ENCODE measurements around the gene RHCE.
"Not testable (repeated sequence)": the region's sequence is repeated elsewhere in the genome, so short reads cannot be mapped to it uniquely, and the experiment has no call there.

DNA sequence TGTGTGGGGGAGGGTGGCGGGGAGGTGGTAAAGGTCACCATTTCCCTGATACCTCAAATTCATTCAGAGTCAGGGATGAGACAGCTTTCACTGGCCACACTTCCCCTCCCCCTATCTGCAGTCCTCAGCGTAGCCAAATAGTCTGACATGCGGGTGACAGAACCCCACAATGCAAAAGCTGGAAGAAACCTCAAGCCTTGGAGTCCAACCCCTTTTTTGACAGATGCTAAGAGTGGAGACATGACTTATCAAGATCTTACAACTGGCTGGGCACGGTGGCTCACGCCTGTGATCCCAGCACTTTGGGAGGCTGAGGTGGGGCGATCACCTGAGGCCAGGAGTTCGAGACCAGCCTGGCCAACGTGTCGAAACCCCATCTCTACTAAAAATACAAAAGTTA is 98.5 kb downstream of the RHCE start:
- TF ChIP-seq, protein P1, sequence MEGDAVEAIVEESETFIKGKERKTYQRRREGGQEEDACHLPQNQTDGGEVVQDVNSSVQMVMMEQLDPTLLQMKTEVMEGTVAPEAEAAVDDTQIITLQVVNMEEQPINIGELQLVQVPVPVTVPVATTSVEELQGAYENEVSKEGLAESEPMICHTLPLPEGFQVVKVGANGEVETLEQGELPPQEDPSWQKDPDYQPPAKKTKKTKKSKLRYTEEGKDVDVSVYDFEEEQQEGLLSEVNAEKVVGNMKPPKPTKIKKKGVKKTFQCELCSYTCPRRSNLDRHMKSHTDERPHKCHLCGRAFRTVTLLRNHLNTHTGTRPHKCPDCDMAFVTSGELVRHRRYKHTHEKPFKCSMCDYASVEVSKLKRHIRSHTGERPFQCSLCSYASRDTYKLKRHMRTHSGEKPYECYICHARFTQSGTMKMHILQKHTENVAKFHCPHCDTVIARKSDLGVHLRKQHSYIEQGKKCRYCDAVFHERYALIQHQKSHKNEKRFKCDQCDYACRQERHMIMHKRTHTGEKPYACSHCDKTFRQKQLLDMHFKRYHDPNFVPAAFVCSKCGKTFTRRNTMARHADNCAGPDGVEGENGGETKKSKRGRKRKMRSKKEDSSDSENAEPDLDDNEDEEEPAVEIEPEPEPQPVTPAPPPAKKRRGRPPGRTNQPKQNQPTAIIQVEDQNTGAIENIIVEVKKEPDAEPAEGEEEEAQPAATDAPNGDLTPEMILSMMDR (tag by site-specific recombination; IDR thresholded peaks at IDR 0.05), result not testable (repeated sequence)
- not testable (repeated sequence) for TF ChIP-seq ZNF677 (tag by site-specific recombination; IDR thresholded peaks at IDR 0.05); WT1 (tag by site-specific recombination; IDR thresholded peaks at IDR 0.05); ZNF274 (IDR thresholded peaks at IDR 0.05; ENCODE audit: low read length); ZNF274 (tag by site-specific recombination; IDR thresholded peaks at IDR 0.05; ENCODE audit: borderline replicate concordance); ZNF24 (tag by site-specific recombination; IDR thresholded peaks at IDR 0.05); ZNF239 (tag by site-specific recombination; IDR thresholded peaks at IDR 0.05); ZNF302 (tag by site-specific recombination; IDR thresholded peaks at IDR 0.05; ENCODE audit: low read depth); ZNF174 (tag by site-specific recombination; IDR thresholded peaks at IDR 0.05); SCRT1 (tag by site-specific recombination; IDR thresholded peaks at IDR 0.05; ENCODE audit: borderline replicate concordance)
- TF ChIP-seq, protein P2, sequence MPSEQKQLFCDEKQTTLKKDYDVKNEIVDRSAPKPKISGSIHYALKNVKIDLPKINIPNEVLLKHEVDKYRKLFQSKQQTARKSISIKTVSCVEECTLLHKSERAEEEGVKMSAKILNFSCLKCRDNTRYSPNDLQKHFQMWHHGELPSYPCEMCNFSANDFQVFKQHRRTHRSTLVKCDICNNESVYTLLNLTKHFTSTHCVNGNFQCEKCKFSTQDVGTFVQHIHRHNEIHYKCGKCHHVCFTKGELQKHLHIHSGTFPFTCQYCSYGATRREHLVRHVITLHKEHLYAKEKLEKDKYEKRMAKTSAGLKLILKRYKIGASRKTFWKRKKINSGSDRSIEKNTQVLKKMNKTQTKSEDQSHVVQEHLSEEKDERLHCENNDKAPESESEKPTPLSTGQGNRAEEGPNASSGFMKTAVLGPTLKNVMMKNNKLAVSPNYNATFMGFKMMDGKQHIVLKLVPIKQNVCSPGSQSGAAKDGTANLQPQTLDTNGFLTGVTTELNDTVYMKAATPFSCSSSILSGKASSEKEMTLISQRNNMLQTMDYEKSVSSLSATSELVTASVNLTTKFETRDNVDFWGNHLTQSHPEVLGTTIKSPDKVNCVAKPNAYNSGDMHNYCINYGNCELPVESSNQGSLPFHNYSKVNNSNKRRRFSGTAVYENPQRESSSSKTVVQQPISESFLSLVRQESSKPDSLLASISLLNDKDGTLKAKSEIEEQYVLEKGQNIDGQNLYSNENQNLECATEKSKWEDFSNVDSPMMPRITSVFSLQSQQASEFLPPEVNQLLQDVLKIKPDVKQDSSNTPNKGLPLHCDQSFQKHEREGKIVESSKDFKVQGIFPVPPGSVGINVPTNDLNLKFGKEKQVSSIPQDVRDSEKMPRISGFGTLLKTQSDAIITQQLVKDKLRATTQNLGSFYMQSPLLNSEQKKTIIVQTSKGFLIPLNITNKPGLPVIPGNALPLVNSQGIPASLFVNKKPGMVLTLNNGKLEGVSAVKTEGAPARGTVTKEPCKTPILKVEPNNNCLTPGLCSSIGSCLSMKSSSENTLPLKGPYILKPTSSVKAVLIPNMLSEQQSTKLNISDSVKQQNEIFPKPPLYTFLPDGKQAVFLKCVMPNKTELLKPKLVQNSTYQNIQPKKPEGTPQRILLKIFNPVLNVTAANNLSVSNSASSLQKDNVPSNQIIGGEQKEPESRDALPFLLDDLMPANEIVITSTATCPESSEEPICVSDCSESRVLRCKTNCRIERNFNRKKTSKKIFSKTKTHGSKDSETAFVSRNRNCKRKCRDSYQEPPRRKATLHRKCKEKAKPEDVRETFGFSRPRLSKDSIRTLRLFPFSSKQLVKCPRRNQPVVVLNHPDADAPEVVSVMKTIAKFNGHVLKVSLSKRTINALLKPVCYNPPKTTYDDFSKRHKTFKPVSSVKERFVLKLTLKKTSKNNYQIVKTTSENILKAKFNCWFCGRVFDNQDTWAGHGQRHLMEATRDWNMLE (tag by site-specific recombination; conservative IDR thresholded peaks at IDR 0.05; ENCODE audit: low read depth), result not testable (repeated sequence)
- TF ChIP-seq, protein P3, sequence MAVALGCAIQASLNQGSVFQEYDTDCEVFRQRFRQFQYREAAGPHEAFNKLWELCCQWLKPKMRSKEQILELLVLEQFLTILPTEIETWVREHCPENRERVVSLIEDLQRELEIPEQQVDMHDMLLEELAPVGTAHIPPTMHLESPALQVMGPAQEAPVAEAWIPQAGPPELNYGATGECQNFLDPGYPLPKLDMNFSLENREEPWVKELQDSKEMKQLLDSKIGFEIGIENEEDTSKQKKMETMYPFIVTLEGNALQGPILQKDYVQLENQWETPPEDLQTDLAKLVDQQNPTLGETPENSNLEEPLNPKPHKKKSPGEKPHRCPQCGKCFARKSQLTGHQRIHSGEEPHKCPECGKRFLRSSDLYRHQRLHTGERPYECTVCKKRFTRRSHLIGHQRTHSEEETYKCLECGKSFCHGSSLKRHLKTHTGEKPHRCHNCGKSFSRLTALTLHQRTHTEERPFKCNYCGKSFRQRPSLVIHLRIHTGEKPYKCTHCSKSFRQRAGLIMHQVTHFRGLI (tag by site-specific recombination; IDR thresholded peaks at IDR 0.05), result not testable (repeated sequence)
- TF ChIP-seq, protein P4, sequence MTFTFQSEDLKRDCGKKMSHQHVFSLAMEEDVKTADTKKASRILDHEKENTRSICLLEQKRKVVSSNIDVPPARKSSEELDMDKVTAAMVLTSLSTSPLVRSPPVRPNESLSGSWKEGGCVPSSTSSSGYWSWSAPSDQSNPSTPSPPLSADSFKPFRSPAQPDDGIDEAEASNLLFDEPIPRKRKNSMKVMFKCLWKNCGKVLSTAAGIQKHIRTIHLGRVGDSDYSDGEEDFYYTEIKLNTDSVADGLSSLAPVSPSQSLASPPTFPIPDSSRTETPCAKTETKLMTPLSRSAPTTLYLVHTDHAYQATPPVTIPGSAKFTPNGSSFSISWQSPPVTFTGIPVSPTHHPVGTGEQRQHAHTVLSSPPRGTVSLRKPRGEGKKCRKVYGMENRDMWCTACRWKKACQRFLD (tag by site-specific recombination; IDR thresholded peaks at IDR 0.05), result not testable (repeated sequence)

Data from HEK293 (cell line).